Subcutaneous abdominal adipose tissue (tissue), 5 donors: ENCODE results near the gene HSD11B1.

Experiments
- H3K27ac ChIP-seq: one replicate; pipeline ENCODE4 v1.7.0; 2013; ENCODE audit warnings: low read depth, mild to moderate bottlenecking, inconsistent platforms, low read length, moderate library complexity
- H3K27me3 ChIP-seq, 5 donors: one replicate each; pipeline ENCODE4 v1.7.0; 2013; ENCODE audit warnings: low read length in 5 of 5, inconsistent platforms in 1 of 5; ENCODE audit not compliant: control insufficient read depth in 5 of 5, insufficient read depth in 4 of 5
- H3K36me3 ChIP-seq, 5 donors: one replicate each; pipeline ENCODE4 v1.7.0; 2013; ENCODE audit warnings: low read length in 5 of 5; ENCODE audit not compliant: control insufficient read depth in 5 of 5, insufficient read depth in 5 of 5
- H3K4me1 ChIP-seq, 5 donors: one replicate each; pipeline ENCODE4 v1.7.0; 2013; ENCODE audit warnings: low read length in 5 of 5, mild to moderate bottlenecking in 3 of 5, moderate library complexity in 1 of 5; ENCODE audit not compliant: control insufficient read depth in 5 of 5, insufficient read depth in 5 of 5
- H3K4me3 ChIP-seq, 5 donors: one replicate each; pipeline ENCODE4 v1.7.0; 2013; ENCODE audit warnings: low read length in 5 of 5, low read depth in 1 of 5
- H3K9ac ChIP-seq, 5 donors: one replicate each; pipeline ENCODE4 v1.7.0; 2013; ENCODE audit warnings: low read length in 5 of 5, mild to moderate bottlenecking in 4 of 5, moderate library complexity in 3 of 5
- H3K9me3 ChIP-seq, 5 donors: one replicate each; pipeline ENCODE4 v1.7.0; 2013; ENCODE audit warnings: low read length in 5 of 5; ENCODE audit not compliant: control insufficient read depth in 5 of 5
- donor health status: healthy.
- donor health status: healthy.
- donor health status: healthy.
- donor health status: healthy.
- donor health status: healthy.

The HSD11B1 gene

DNA sequence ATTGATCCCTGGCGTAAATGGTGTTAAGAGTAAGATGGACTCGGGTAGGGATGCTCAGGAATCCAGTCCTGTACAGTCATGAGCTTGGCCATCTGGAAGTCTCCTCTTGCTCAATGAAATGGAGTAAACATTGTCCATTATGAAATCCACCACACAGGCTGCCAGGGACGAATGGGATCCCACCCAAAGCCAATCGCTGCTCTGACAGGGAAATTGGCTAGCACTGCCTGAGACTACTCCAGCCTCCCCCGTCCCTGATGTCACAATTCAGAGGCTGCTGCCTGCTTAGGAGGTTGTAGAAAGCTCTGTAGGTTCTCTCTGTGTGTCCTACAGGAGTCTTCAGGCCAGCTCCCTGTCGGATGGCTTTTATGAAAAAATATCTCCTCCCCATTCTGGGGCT lies at the start of gene HSD11B1:
Gene HSD11B1 (plus strand): TSS at position 263 of the 400 bp plus-strand sequence. CDS start 97 bp downstream, at position 360.
- Histone ChIP-seq H3K4me1 (peaks cover 7 to 28% (median 18%) of the 10 kb centered on the region in 5 donors), H3K27me3 (no peaks in the 10 kb centered on the region), H3K4me3 (peak within 1 kb of the TSS; percentile 9 to 48 (median 44)), H3K9me3 (no peaks in the 10 kb centered on the region), H3K9ac (peak within 1 kb of the TSS; percentile 22 to 61 (median 29)), H3K27ac (peak within 1 kb of the TSS; percentile 89), H3K36me3 (peaks cover 0 to 6% (median 0%) of the 10 kb centered on the region in 5 donors)

DNA sequence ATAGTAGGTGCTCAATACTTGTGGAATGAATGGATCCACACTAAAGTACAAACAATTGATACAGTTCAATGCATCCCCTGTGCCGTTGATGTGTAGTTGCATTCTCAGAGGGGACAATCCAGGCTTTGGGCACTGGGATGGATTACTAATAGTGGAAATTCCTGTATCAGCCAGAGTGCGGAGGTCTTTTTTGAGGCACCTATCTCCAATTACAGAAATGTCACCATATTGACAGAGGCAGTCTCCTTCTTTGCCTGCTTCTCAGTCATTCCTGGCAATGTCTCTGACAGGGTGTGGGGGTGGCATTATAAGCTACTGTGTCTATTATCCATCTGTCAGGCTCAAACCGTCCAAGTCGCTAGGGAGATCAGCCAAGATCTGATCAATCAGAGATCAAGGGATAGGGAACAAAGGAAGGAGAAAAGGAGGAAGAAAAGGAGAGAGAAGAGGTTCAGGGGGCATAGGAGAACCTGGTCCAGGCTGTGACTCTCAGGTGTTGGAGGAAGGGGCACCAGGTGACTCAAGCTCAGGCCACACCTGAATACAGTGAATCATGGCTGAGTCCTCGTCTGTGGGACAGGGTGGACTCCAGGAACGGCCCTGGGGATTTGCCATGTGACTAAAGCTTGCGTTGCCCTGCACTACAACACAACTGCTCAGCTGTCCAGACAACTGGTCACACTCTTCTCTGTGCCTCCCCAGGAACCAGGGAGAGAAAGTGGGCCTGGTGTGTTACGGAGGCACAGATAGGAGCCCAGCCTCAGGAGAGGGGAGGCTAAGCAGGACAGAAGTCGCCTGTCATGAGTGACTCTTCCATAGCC lies 49.0 kb upstream of the HSD11B1 start:
- Histone ChIP-seq H3K4me3 (peak overlapping the region in 1 of 5 donors; percentile 5), H3K9me3 (no peaks in the 10 kb centered on the region), H3K9ac (no peak overlapping the region), H3K27me3 (peaks cover 0 to 4% (median 0%) of the 10 kb centered on the region in 5 donors), H3K27ac (no peak overlapping the region), H3K36me3 (no peaks in the 10 kb centered on the region), H3K4me1 (peaks cover 7 to 47% (median 35%) of the 10 kb centered on the region in 5 donors)

DNA sequence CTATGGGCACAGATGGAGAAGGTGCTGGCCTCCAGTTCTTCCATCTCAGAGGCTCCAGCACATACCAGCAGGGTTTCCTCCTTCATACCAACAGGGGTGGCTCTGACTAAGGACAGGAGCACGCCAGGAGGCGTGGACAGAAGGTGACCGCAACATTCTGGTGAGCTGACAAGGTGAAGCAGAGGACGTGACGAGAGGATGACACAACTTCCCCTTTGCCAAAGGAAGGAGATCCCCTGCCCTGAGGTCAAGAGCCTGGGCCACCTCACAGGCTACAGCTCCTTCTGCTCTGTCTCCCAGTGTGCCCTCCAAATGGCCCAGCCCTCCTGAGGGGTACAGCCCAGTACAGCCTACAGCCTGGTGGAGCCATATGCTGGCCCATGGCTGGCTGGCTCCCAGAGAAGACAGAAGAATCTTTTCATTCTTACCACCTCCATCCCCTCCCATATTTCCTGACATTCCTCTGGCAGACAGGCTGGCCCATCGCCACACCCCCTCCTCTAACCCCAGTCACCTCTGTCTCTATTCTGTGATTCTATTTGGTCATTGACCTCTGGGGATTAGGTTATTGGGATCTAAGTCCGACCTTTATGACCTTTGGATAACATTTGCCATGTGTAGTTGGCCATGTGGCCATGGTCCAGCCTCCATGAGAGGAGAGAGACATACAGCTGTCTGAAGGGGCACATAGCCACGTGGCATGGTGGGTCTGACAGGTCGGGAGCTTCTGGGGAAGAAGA lies 47.3 kb upstream of the HSD11B1 start:
- Histone ChIP-seq H3K4me3 (no peak overlapping the region), H3K27me3 (no peaks in the 10 kb centered on the region), H3K36me3 (no peaks in the 10 kb centered on the region), H3K4me1 (peaks cover 0 to 37% (median 26%) of the 10 kb centered on the region in 5 donors), H3K9me3 (no peaks in the 10 kb centered on the region), H3K9ac (no peak overlapping the region), H3K27ac (peak overlapping the region; percentile 54)

DNA sequence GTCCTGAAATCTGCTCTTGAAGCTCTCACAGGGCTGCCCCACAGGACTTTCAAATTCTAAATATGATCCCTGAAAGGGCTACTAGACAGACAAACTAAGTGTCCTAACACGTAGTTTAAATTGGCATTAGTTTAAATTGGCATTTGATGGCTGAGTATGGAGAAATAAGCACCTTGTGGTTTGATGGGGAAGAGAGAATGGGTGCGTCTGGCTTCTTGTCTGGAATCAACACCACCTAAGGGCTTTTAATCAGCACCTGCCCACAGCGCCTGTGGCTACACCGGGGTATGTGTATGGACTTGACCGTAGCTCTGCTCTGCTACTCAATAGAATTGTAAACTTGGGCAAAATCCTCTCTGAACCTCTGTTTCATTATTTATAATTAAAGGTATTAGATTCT lies 46.7 kb upstream of the HSD11B1 start:
- Histone ChIP-seq H3K27ac (peak overlapping the region; percentile 54), H3K4me3 (no peak overlapping the region), H3K9ac (no peak overlapping the region), H3K4me1 (peaks cover 0 to 37% (median 25%) of the 10 kb centered on the region in 5 donors), H3K9me3 (no peaks in the 10 kb centered on the region), H3K27me3 (no peaks in the 10 kb centered on the region), H3K36me3 (no peaks in the 10 kb centered on the region)

DNA sequence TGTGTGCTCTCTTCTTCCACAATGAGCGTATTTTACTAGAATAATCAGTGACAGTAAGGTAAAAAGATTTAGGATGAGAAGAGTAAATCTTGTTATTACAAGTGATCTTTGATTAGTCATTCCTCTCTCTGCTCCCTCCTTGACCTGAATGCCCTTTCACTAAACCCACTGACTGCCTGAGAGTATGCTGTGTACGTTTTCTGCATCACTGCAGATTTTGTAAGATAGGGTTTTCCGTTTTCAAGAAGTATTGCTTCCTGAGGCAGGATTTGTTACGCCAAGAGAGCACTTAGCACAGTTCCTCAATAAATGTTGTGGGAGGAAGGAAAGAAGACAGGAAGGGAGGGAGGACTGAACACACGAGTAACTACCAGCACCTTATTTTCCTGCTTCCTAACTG lies 44.7 kb upstream of the HSD11B1 start:
- H3K9me3 ChIP-seq = no peaks in the 10 kb centered on the region
- H3K27ac ChIP-seq = peak overlapping the region; percentile 98
- H3K27me3 ChIP-seq = no peaks in the 10 kb centered on the region
- no peaks in the 10 kb centered on the region for H3K36me3 ChIP-seq
- peaks cover 0 to 48% (median 29%) of the 10 kb centered on the region in 5 donors for H3K4me1 ChIP-seq
- no peak overlapping the region for H3K4me3 ChIP-seq
- H3K9ac ChIP-seq = peak overlapping the region in 1 of 5 donors; percentile 40

DNA sequence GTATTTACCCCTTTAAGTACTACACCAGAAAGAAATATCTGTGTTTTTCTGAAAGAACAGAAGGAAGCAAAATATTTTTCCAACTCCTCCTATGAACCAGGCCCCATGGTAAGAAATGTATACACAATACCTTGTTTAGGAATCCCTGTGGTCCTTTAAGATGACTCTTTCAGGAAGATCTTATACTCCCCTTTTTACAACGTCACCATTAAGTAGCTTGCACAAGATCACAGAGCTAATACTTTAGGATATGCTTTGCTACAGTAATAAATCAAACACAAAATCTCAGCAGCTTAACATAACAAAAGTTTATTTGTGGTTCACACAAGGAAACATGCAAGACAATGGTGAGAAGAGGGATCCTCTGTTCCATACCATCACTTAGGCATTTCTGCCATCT lies 43.6 kb upstream of the HSD11B1 start:
- Histone ChIP-seq H3K4me1 (peaks cover 0 to 52% (median 30%) of the 10 kb centered on the region in 5 donors), H3K4me3 (no peak overlapping the region), H3K36me3 (no peaks in the 10 kb centered on the region), H3K9me3 (no peaks in the 10 kb centered on the region), H3K27me3 (no peaks in the 10 kb centered on the region), H3K27ac (peak overlapping the region; percentile 98), H3K9ac (no peak overlapping the region)

DNA sequence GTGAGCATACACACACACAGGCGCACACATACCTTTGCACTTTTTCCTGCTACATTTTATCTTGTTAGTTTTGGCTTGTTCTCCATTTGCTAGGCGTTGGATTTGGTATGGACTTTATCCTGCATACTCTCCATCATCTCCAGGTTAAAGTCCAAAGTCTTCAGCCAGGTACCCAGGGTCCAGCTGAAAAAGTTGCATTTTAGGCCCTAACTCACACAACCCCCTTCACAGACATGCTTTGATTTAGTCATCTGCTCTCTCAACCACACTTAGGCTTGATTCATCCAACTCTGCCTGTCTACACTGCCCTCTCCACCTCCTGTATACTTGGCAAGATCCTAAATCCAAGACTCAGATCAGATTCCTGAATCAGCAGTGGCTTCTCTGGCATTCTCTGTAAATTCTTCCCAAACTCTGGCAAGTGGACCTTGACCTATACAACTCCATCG lies 41.7 kb upstream of the HSD11B1 start:
- Histone ChIP-seq H3K36me3 (no peaks in the 10 kb centered on the region), H3K4me3 (no peak overlapping the region), H3K9me3 (no peaks in the 10 kb centered on the region), H3K4me1 (peaks cover 0 to 53% (median 24%) of the 10 kb centered on the region in 5 donors), H3K27me3 (no peaks in the 10 kb centered on the region), H3K27ac (peak overlapping the region; percentile 98), H3K9ac (peak overlapping the region in 1 of 5 donors; percentile 13)

DNA sequence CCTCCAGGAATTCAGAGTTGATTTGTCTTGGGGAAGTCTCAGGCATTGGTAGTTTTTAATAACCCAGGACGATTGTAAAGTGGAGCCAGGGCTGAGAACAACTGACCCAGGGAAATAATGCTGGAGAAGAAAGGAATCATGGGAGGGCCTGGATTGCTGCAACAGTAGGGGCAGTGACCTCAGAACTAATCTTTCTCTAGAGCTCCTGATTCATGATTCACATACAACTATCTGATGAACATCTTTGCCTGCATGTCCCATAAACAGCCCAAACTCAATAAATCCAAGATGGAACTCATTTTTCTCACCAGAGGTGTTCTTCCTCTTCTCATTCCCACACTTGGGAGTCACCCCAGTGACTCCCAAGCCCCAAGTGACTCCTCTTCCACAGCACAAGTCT lies 37.5 kb upstream of the HSD11B1 start:
- Histone ChIP-seq H3K36me3 (no peaks in the 10 kb centered on the region), H3K27ac (peak overlapping the region; percentile 98), H3K27me3 (no peaks in the 10 kb centered on the region), H3K4me1 (peaks cover 0 to 67% (median 41%) of the 10 kb centered on the region in 5 donors), H3K9me3 (no peaks in the 10 kb centered on the region), H3K9ac (no peak overlapping the region), H3K4me3 (no peak overlapping the region)

DNA sequence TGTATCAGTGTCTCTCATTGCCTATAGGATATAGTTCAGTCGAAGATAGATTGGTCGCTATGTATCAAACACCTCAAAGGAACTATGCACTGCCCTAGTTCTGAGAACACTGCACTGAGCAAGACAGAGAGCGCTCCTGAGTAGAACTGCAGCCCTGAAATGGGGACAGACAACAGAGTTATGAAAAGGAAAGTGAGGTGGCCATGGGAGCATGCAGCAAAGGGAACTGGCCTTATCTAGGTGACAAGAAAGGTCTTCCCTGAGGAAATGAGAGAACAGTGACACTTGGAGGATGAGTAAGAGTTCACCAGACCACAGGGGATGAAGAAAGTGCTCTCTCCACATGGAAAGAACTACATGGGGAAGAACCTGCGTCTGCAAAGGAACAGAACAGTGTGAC lies 36.9 kb upstream of the HSD11B1 start:
- Histone ChIP-seq H3K9me3 (no peaks in the 10 kb centered on the region), H3K4me3 (no peak overlapping the region), H3K9ac (no peak overlapping the region), H3K27ac (peak overlapping the region; percentile 98), H3K27me3 (no peaks in the 10 kb centered on the region), H3K36me3 (no peaks in the 10 kb centered on the region), H3K4me1 (peaks cover 0 to 68% (median 39%) of the 10 kb centered on the region in 5 donors)
